HepG2 (cell line): ENCODE measurements around the gene HEXIM1. TPM values are rescaled to one million over a fixed set of nuclear protein-coding genes. Genes with fewer than 3 reads are reported as not detected.

Experiments used
- ATAC-seq: fragments of 200-7000 bp; cut with Tn5 transposase; 3 replicates; pipeline ENCODE4 v1.9.1; 2020; ENCODE audit warnings: mild to moderate bottlenecking, moderate library complexity
- BruUV-seq: library from RNA; stranded (reverse); fragments of 400-500 nt; replicated peaks from 2 replicates; lab custom pipeline; 2021; lab: Mats Ljungman, UMichigan
- CTCF ChIA-PET: fragments of 300-600 bp; formaldehyde crosslinking; extraction: SDS; loops from one replicate; lab custom pipeline; 2021; ENCODE audit warnings: low total read pairs, inconsistent platforms, low intra/inter-chr PET ratio; lab: Yijun Ruan, JAX
- POLR2A ChIA-PET: fragments of 350-600 bp; sonication (Branson Sonifier 250); formaldehyde crosslinking; loops from one replicate; lab custom pipeline; 2020; ENCODE audit warnings: antibody characterized with exemption, inconsistent platforms; lab: Yijun Ruan, JAX
- DNase-seq: peaks from one replicate; pipeline ENCODE4 v3.0.0-alpha.2; 2015; ENCODE audit warnings: low spot score
- FAIRE-seq: peaks from 3 replicates; lab custom pipeline; 2011; peaks lifted over from hg19 to GRCh38; lab: Jason Lieb, UNC
- H2AFZ ChIP-seq: one replicate; pipeline ENCODE4 v1.6.1; 2011; ENCODE audit warnings: low read length, inconsistent platforms
- H3K27ac ChIP-seq: fragments of 300-600 bp; 3 replicates; pipeline ENCODE4 v1.8.0; 2011; ENCODE audit warnings: mixed run types, mild to moderate bottlenecking, mixed read lengths, low read length, inconsistent platforms; ENCODE audit not compliant: insufficient read depth; ENCODE audit errors: extremely low read length
- H3K27me3 ChIP-seq, 2 experiments: fragments of 200-600 bp in 1 of 2; 2 replicates in 1 of 2; 3 replicates in 1 of 2; pipeline versions ENCODE4 v1.6.0 to v1.8.0; 2011; ENCODE audit warnings: low read length in 2 of 2, mild to moderate bottlenecking in 2 of 2, moderate library complexity in 2 of 2, inconsistent platforms in 1 of 2; ENCODE audit not compliant: insufficient read depth in 2 of 2, control insufficient read depth in 1 of 2
- H3K36me3 ChIP-seq, 2 experiments: fragments of 200-600 bp in 1 of 2; replicated peaks in 1 of 2; 2 replicates in 1 of 2; 3 replicates in 1 of 2; pipeline versions ENCODE4 v1.5.1 to v1.8.0; 2011; ENCODE audit warnings: low read length in 2 of 2, inconsistent platforms in 1 of 2; ENCODE audit not compliant: insufficient read depth in 2 of 2, control insufficient read depth in 1 of 2
- H3K4me1 ChIP-seq: 2 replicates; pipeline ENCODE4 v1.5.1; 2012; ENCODE audit warnings: low read length, inconsistent platforms; ENCODE audit not compliant: insufficient read depth
- H3K4me2 ChIP-seq: 2 replicates; pipeline ENCODE4 v1.6.0; 2011; ENCODE audit warnings: low read depth, low read length, inconsistent platforms
- H3K4me3 ChIP-seq, 3 experiments: fragments of 200-600 bp in 1 of 3; sonication (generic), shearing (Covaris generic) in 1 of 3; replicated peaks in 1 of 3; 2 replicates each; pipeline ENCODE4 v1.5.1; 2011 to 2016; ENCODE audit warnings: low read length in 3 of 3, inconsistent platforms in 2 of 3, low read depth in 2 of 3, mild to moderate bottlenecking in 2 of 3, control low read depth in 1 of 3, mixed read lengths in 1 of 3; ENCODE audit not compliant: insufficient read depth in 1 of 3
- H3K79me2 ChIP-seq: one replicate; pipeline ENCODE4 v1.6.1; 2011; ENCODE audit warnings: low read length, inconsistent platforms; ENCODE audit not compliant: insufficient read depth
- H3K9ac ChIP-seq: 2 replicates; pipeline ENCODE4 v1.6.0; 2011; ENCODE audit warnings: mild to moderate bottlenecking, low read depth, low read length, inconsistent platforms; ENCODE audit not compliant: insufficient read depth
- H3K9me3 ChIP-seq: 2 replicates; pipeline ENCODE4 v1.5.1; 2012; ENCODE audit warnings: mild to moderate bottlenecking, low read length
- H4K20me1 ChIP-seq: 2 replicates; pipeline ENCODE4 v1.6.0; 2011; ENCODE audit warnings: inconsistent platforms, mild to moderate bottlenecking, low read length, moderate library complexity; ENCODE audit not compliant: insufficient read depth
- ETV6 ChIP-seq: sonication (generic); formaldehyde crosslinking; conservative IDR thresholded peaks from 2 replicates; pipeline ENCODE4 v1.4.0; 2020; ENCODE audit warnings: missing genetic modification reagents
- FOXA3 ChIP-seq: IDR thresholded peaks from 2 replicates; pipeline ENCODE4 v1.6.1; 2016; ENCODE audit warnings: missing genetic modification reagents, missing compliant biosample characterization
- GABPB1 ChIP-seq: IDR thresholded peaks from 2 replicates; pipeline ENCODE4 v1.6.1; 2016; ENCODE audit warnings: mild to moderate bottlenecking, missing genetic modification reagents, moderate library complexity, missing compliant biosample characterization
- HOXA3 ChIP-seq: sonication (generic); formaldehyde crosslinking; IDR thresholded peaks from 2 replicates; pipeline ENCODE4 v1.5.0; 2020; ENCODE audit warnings: missing genetic modification reagents
- IKZF1 ChIP-seq: fragments of 450-650 bp; IDR thresholded peaks from 2 replicates; pipeline ENCODE4 v1.7.1; 2016
- KDM5B ChIP-seq: sonication (generic); formaldehyde crosslinking; IDR thresholded peaks from 2 replicates; pipeline ENCODE4 v1.4.0; 2020; ENCODE audit warnings: missing genetic modification reagents, mild to moderate bottlenecking, borderline replicate concordance
- RFX5 ChIP-seq: IDR thresholded peaks from 2 replicates; pipeline ENCODE4 v1.6.1; 2011; ENCODE audit warnings: low read depth, low read length, improper control_type of control experiment
- TGIF2 ChIP-seq: IDR thresholded peaks from 2 replicates; pipeline ENCODE4 v1.6.1; 2016; ENCODE audit warnings: control low read depth, missing compliant biosample characterization
- ZNF674 ChIP-seq: sonication (generic); formaldehyde crosslinking; IDR thresholded peaks from 2 replicates; pipeline ENCODE4 v1.5.0; 2020; ENCODE audit warnings: low read depth, mild to moderate bottlenecking, missing genetic modification reagents
- ZNF781 ChIP-seq: sonication (generic); formaldehyde crosslinking; IDR thresholded peaks from 2 replicates; pipeline ENCODE4 v1.5.1; 2020; ENCODE audit warnings: borderline replicate concordance, mild to moderate bottlenecking, missing genetic modification reagents; ENCODE audit errors: not compliant biosample characterization
- ZSCAN25 ChIP-seq: sonication (generic); formaldehyde crosslinking; IDR thresholded peaks from 2 replicates; pipeline ENCODE4 v1.8.0; 2022; ENCODE audit warnings: mild to moderate bottlenecking, missing genetic modification reagents
- WGBS: methylation state at CpG from one replicate; pipeline ENCODE4 v1.1.6; 2017; ENCODE audit warnings: low lambda C conversion rate; 5-methylcytosine and 5-hydroxymethylcytosine counted together
- in situ Hi-C: cut with HindIII; loops from 2 replicates; pipeline ENCODE4 v1.10.0; 2017; ENCODE audit warnings: low pct_unique_long_range_greater_than_20kb; ENCODE audit not compliant: extremely low pct_ligation_motif_present
- intact Hi-C: fragments of 100-400 bp; cut with micrococcal nuclease; formaldehyde crosslinking; loops from one replicate; pipeline ENCODE4 v1.10.0; 2022; ENCODE audit not compliant: unreplicated experiment
- polyA plus RNA-seq, 8 experiments: library from polyadenylated mRNA; depleted of rRNA in 3 of 8; stranded (reverse) in 7 of 8; unstranded in 1 of 8; fragments of >200 nt; fragmentation: Illumina TruSeq in 4 of 8; extraction: Trizol in 4 of 8; gene quantifications; 2 replicates each; pipeline versions ENCODE4 v1.2.1 to v1.2.3, GENCODE V29; 2011 to 2016; ENCODE audit warnings: low read depth in 4 of 8, missing spikeins in 1 of 8, mixed read lengths in 1 of 8; ENCODE audit not compliant: insufficient read depth in 1 of 8
- total RNA-seq, 5 experiments: library from RNA; depleted of rRNA; stranded (reverse); fragments of >200 nt; fragmentation: Illumina TruSeq; extraction: Trizol; gene quantifications; 2 replicates each; pipeline ENCODE4 v1.2.3, GENCODE V29; 2016; ENCODE audit warnings: low read depth in 1 of 5
- TF ChIP-seq, protein P1 (sequence below): sonication (generic); formaldehyde crosslinking; IDR thresholded peaks from 2 replicates; pipeline ENCODE4 v1.4.0; 2020; ENCODE audit warnings: missing genetic modification reagents
- TF ChIP-seq, protein P2 (sequence below): sonication (generic); formaldehyde crosslinking; IDR thresholded peaks from 2 replicates; pipeline ENCODE4 v1.4.0; 2020; ENCODE audit warnings: missing genetic modification reagents
- TF ChIP-seq, protein P3 (sequence below): IDR thresholded peaks from 2 replicates; pipeline ENCODE4 v1.6.1; 2012; ENCODE audit warnings: low read depth, low read length, improper control_type of control experiment
- TF ChIP-seq, protein P4 (sequence below): sonication (generic); formaldehyde crosslinking; IDR thresholded peaks from 2 replicates; pipeline ENCODE4 v1.5.0; 2020; ENCODE audit warnings: mild to moderate bottlenecking, missing genetic modification reagents, borderline replicate concordance
- TF ChIP-seq, protein P5 (sequence below): sonication (generic); formaldehyde crosslinking; IDR thresholded peaks from 2 replicates; pipeline ENCODE4 v1.4.0; 2020; ENCODE audit warnings: mild to moderate bottlenecking, missing genetic modification reagents

HEXIM1 gene
- total and polyA plus RNA-seq, 2 of the 13 experiments (the other 11 are each of a cell fraction or from before 2014, with no cell fraction given): 10.5 to 16.6 TPM

DNA sequence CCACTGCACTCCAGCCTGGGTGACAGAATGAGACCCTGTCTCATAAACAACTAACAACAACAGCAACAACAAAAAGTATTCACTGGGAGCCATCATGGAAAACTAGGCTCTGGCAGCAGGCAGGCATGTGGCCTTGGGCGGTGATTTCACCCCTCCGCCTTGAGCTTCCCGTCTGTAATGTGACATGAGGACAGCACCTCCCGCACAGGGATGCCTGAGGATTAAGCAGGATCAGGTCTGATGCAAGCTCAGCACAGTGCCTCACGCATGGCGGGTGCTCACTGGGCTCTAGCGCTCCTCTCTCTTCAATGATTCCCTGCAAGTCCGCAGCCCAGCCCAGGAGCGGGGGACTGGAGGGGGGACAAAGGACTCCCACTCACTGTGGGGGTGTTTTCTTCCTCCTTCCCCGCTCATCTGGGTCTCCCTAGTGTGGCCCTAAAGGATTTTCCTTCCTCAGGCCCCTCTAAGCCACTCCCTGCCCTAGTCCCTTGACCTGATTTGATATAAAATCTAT is 18.8 kb upstream of the HEXIM1 start:
- Histone ChIP-seq H3K27me3 (no peaks in the 10 kb centered on the region), H3K4me3 (peak overlapping the region in 1 of 3 experiments; percentile 41; a peak in 2 of 6 replicates), H3K9me3 (no peaks in the 10 kb centered on the region), H3K4me1 (peaks cover 70% of the 10 kb centered on the region), H3K79me2 (peaks cover 4% of the 10 kb centered on the region), H3K4me2 (peak overlapping the region; percentile 54), H4K20me1 (no peaks in the 10 kb centered on the region), H3K9ac (peak overlapping the region; percentile 44), H3K27ac (peak overlapping the region; percentile 63), H3K36me3 (no peaks in the 10 kb centered on the region), H2AFZ (no peak overlapping the region)
- ChIA-PET CTCF (no interaction called here), POLR2A (interaction anchor here (0.8 to 4.7 kb wide), 12 partner anchors 15 to 72 kb away, joined by 3 to 71 read pairs (median 8); partner anchors contain the start of genes HEXIM1, HEXIM2 and NMT1)
- DNase-seq (peak; percentile 89), FAIRE-seq (peak; percentile 84), ATAC-seq (peak; percentile 48)
- intact Hi-C loops (no loop called here), in situ Hi-C loops (no loop called here)
- BruUV-seq: no TSS peak
- 15% methylated on average over 4 of the region's 10 CpGs for WGBS
- TF ChIP-seq RFX5: 0 out of 2 replicates have a peak, but pooled peaks have one; percentile 12
- peak; percentile 49 for TF ChIP-seq GABPB1 (CRISPR knock-in tag)
- TF ChIP-seq, protein P1, sequence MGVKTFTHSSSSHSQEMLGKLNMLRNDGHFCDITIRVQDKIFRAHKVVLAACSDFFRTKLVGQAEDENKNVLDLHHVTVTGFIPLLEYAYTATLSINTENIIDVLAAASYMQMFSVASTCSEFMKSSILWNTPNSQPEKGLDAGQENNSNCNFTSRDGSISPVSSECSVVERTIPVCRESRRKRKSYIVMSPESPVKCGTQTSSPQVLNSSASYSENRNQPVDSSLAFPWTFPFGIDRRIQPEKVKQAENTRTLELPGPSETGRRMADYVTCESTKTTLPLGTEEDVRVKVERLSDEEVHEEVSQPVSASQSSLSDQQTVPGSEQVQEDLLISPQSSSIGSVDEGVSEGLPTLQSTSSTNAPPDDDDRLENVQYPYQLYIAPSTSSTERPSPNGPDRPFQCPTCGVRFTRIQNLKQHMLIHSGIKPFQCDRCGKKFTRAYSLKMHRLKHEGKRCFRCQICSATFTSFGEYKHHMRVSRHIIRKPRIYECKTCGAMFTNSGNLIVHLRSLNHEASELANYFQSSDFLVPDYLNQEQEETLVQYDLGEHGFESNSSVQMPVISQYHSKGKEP (CRISPR knock-in tag): no peak
- TF ChIP-seq, protein P2, sequence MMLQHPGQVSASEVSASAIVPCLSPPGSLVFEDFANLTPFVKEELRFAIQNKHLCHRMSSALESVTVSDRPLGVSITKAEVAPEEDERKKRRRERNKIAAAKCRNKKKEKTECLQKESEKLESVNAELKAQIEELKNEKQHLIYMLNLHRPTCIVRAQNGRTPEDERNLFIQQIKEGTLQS (CRISPR knock-in tag): 0 out of 2 replicates have a peak, but pooled peaks have one; percentile 56
- TF ChIP-seq ETV6 (CRISPR knock-in tag): 0 out of 2 replicates have a peak, but pooled peaks have one; percentile 49
- peak; percentile 62; the same call in 1 of the 2 replicates for TF ChIP-seq ZSCAN25 (CRISPR knock-in tag)
- TF ChIP-seq, protein P3, sequence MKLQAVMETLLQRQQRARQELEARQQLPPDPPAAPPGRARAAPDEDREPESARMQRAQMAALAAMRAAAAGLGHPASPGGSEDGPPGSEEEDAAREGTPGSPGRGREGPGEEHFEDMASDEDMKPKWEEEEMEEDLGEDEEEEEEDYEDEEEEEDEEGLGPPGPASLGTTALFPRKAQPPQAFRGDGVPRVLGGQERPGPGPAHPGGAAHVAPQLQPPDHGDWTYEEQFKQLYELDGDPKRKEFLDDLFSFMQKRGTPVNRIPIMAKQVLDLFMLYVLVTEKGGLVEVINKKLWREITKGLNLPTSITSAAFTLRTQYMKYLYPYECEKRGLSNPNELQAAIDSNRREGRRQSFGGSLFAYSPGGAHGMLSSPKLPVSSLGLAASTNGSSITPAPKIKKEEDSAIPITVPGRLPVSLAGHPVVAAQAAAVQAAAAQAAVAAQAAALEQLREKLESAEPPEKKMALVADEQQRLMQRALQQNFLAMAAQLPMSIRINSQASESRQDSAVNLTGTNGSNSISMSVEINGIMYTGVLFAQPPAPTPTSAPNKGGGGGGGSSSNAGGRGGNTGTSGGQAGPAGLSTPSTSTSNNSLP: peak; percentile 46; the same call in 1 of the 2 replicates
- peak; percentile 51; the same call in 1 of the 2 replicates for TF ChIP-seq KDM5B (CRISPR knock-in tag)
- TF ChIP-seq IKZF1: no peak
- peak; percentile 54 for TF ChIP-seq HOXA3
- peak; percentile 55; the same call in 1 of the 2 replicates for TF ChIP-seq TGIF2 (CRISPR knock-in tag)
- TF ChIP-seq, protein P4, sequence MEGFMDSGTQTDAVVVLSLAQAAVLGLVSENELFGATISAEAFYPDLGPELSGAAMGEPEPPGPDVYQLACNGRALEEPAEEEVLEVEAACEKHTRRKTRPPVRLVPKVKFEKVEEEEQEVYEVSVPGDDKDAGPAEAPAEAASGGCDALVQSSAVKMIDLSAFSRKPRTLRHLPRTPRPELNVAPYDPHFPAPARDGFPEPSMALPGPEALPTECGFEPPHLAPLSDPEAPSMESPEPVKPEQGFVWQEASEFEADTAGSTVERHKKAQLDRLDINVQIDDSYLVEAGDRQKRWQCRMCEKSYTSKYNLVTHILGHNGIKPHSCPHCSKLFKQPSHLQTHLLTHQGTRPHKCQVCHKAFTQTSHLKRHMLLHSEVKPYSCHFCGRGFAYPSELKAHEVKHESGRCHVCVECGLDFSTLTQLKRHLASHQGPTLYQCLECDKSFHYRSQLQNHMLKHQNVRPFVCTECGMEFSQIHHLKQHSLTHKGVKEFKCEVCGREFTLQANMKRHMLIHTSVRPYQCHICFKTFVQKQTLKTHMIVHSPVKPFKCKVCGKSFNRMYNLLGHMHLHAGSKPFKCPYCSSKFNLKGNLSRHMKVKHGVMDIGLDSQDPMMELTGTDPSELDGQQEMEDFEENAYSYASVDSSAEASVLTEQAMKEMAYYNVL (CRISPR knock-in tag): 0 out of 2 replicates have a peak, but pooled peaks have one; percentile 19
- TF ChIP-seq FOXA3 (CRISPR knock-in tag): peak; percentile 65
- no peak for TF ChIP-seq ZNF674 (CRISPR knock-in tag)
- TF ChIP-seq, protein P5, sequence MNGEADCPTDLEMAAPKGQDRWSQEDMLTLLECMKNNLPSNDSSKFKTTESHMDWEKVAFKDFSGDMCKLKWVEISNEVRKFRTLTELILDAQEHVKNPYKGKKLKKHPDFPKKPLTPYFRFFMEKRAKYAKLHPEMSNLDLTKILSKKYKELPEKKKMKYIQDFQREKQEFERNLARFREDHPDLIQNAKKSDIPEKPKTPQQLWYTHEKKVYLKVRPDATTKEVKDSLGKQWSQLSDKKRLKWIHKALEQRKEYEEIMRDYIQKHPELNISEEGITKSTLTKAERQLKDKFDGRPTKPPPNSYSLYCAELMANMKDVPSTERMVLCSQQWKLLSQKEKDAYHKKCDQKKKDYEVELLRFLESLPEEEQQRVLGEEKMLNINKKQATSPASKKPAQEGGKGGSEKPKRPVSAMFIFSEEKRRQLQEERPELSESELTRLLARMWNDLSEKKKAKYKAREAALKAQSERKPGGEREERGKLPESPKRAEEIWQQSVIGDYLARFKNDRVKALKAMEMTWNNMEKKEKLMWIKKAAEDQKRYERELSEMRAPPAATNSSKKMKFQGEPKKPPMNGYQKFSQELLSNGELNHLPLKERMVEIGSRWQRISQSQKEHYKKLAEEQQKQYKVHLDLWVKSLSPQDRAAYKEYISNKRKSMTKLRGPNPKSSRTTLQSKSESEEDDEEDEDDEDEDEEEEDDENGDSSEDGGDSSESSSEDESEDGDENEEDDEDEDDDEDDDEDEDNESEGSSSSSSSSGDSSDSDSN: peak; percentile 35; the same call in 1 of the 2 replicates
- peak; percentile 76 for TF ChIP-seq ZNF781 (CRISPR knock-in tag)
